PC-9 (cell line): ENCODE measurements around the gene WDR26. TPM values are rescaled to one million over a fixed set of nuclear protein-coding genes. Genes with fewer than 3 reads are reported as not detected.
"Not testable (repeated sequence)": the region's sequence is repeated elsewhere in the genome, so short reads cannot be mapped to it uniquely, and the experiment has no call there.

Experiments
- BruUV-seq: library from RNA; stranded (reverse); fragments of 400-500 nt; replicated peaks from 2 replicates; lab custom pipeline; 2021; lab: Mats Ljungman, UMichigan
- CTCF ChIA-PET: fragments of 300-600 bp; sonication (Branson Sonifier 250); formaldehyde crosslinking; loops from one replicate; lab custom pipeline; 2022; ENCODE audit warnings: antibody characterized with exemption; lab: Charles Lee
- POLR2A ChIA-PET: fragments of 300-600 bp; sonication (Branson Sonifier 250); formaldehyde crosslinking; loops from one replicate; lab custom pipeline; 2022; ENCODE audit warnings: antibody characterized with exemption; ENCODE audit not compliant: unreplicated experiment; lab: Charles Lee
- DNase-seq, 2 experiments: peaks; one replicate each; pipeline versions ENCODE4 v3.0.0 to v3.0.0-alpha.2; 2015 to 2022; ENCODE audit warnings: mixed read lengths in 1 of 2
- H2AFZ ChIP-seq: fragments of 200-600 bp; sonication (generic); 2 replicates; pipeline ENCODE4 v1.8.1; 2017; ENCODE audit warnings: antibody characterized with exemption
- H3F3A ChIP-seq: fragments of 200-600 bp; sonication (generic); 2 replicates; pipeline ENCODE4 v1.8.1; 2017; ENCODE audit warnings: antibody characterized with exemption, mild to moderate bottlenecking, low read depth; ENCODE audit not compliant: insufficient read depth
- H3K27ac ChIP-seq: fragments of 200-600 bp; sonication (generic); 2 replicates; pipeline ENCODE4 v1.6.1; 2016; ENCODE audit warnings: mixed run types
- H3K27me3 ChIP-seq: fragments of 200-600 bp; sonication (generic); 2 replicates; pipeline ENCODE4 v1.6.1; 2016; ENCODE audit warnings: low read depth, mixed run types; ENCODE audit not compliant: insufficient read depth
- H3K36me3 ChIP-seq: fragments of 200-600 bp; sonication (generic); 2 replicates; pipeline ENCODE4 v1.6.1; 2016; ENCODE audit warnings: low read depth, mixed run types
- H3K4me1 ChIP-seq: fragments of 200-600 bp; sonication (generic); replicated peaks from 2 replicates; pipeline ENCODE4 v1.6.1; 2016; ENCODE audit warnings: mixed run types; ENCODE audit not compliant: insufficient read depth
- H3K4me2 ChIP-seq: fragments of 200-600 bp; sonication (generic); 2 replicates; pipeline ENCODE4 v1.6.1; 2017; ENCODE audit warnings: mixed run types
- H3K4me3 ChIP-seq: fragments of 200-600 bp; sonication (generic); 2 replicates; pipeline ENCODE4 v1.6.1; 2016; ENCODE audit warnings: mixed run types
- H3K79me2 ChIP-seq: fragments of 200-600 bp; sonication (generic); 2 replicates; pipeline ENCODE4 v1.6.1; 2017; ENCODE audit warnings: low read depth, mixed run types
- H3K9me2 ChIP-seq: fragments of 200-600 bp; sonication (generic); 2 replicates; pipeline ENCODE4 v1.8.1; 2017; ENCODE audit warnings: mild to moderate bottlenecking; ENCODE audit not compliant: insufficient read depth
- H3K9me3 ChIP-seq: fragments of 200-600 bp; sonication (generic); 2 replicates; pipeline ENCODE4 v1.8.1; 2016; ENCODE audit warnings: low read depth; ENCODE audit not compliant: insufficient read depth
- H4K20me1 ChIP-seq: fragments of 200-600 bp; sonication (generic); 2 replicates; pipeline ENCODE4 v1.8.1; 2017; ENCODE audit not compliant: insufficient read depth
- EZH2 ChIP-seq: fragments of 200-600 bp; sonication (generic); IDR thresholded peaks from 2 replicates; pipeline ENCODE4 v1.8.0; 2017; ENCODE audit warnings: antibody characterized with exemption, low read depth
- intact Hi-C: fragments of 100-400 bp; cut with micrococcal nuclease; formaldehyde crosslinking; loops from one replicate; pipeline ENCODE4 v1.10.0; 2022; ENCODE audit not compliant: unreplicated experiment
- total RNA-seq: library from RNA; stranded (reverse); gene quantifications from 2 replicates; pipeline ENCODE4 v1.2.3, GENCODE V29; 2021
- TF ChIP-seq, protein P1 (sequence below): fragments of 200-600 bp; sonication (generic); conservative IDR thresholded peaks from 2 replicates; pipeline ENCODE4 v1.6.1; 2017; ENCODE audit warnings: mixed run types, antibody characterized with exemption, mild to moderate bottlenecking, moderate library complexity

The WDR26 gene
- total RNA-seq, 1 experiment from 2014 or later, result 88.9 TPM

DNA sequence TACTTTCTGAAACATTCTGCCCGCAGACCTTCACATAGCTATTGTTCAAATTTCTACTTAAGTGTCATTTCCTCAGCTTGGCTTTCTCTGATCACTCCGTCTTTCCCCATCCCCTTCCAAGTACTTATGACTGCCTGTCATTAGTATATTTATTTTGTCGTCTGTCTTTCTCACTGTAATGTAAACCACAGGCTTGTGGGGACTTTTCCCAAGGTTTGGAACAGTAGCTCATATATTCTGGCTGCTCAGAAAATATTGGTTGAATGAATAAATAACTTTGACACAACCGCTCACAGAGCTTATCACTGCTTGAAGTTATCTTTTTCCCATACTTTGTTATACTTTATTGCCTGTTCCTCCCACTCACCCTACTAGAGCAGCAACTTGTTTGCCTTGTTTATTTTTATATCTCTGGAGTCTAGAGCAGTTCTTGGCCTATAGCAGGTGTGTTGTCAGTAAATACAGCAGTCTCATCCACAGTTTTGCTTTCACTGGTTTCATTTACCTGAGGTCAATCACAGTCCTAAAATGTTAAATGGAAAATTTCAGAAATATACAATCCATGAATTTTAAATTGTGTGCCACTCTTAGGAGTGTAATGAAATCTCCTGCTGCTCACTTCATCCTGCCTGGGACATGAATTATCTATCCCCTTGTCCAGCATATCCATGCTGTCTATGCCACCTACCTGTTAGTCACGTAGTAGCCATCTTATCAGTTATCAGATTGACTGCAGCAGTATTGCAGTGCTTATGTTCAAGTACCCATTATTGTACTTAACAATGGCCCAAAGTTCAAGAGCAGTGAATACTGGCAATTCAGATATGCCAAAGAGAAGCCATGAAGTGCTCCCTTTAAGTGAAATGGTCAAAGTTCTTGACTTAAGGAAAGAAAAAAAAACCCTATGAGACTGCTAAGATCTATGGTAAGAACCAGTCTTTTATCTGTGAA is 80.3 kb downstream of the WDR26 start:
- ChIA-PET CTCF (no interaction called here), POLR2A (interaction anchor here (0.5 kb wide), 1 partner anchor 513 kb away, joined by 3 read pairs; no protein-coding TSS in a partner anchor)
- Histone ChIP-seq H3F3A (peaks cover 5% of the 10 kb centered on the region; the same call in 1 of the 2 replicates), H3K27ac (no peak overlapping the region), H3K4me1 (peaks cover 14% of the 10 kb centered on the region), H4K20me1 (peaks cover 4% of the 10 kb centered on the region; the same call in 1 of the 2 replicates), H3K4me2 (no peak overlapping the region), H3K9me2 (no peaks in the 10 kb centered on the region), H3K27me3 (no peaks in the 10 kb centered on the region), H3K79me2 (peaks cover 22% of the 10 kb centered on the region), H3K9me3 (no peaks in the 10 kb centered on the region), H3K36me3 (no peaks in the 10 kb centered on the region), H2AFZ (no peak overlapping the region), H3K4me3 (no peak overlapping the region)
- TF ChIP-seq, protein P1, sequence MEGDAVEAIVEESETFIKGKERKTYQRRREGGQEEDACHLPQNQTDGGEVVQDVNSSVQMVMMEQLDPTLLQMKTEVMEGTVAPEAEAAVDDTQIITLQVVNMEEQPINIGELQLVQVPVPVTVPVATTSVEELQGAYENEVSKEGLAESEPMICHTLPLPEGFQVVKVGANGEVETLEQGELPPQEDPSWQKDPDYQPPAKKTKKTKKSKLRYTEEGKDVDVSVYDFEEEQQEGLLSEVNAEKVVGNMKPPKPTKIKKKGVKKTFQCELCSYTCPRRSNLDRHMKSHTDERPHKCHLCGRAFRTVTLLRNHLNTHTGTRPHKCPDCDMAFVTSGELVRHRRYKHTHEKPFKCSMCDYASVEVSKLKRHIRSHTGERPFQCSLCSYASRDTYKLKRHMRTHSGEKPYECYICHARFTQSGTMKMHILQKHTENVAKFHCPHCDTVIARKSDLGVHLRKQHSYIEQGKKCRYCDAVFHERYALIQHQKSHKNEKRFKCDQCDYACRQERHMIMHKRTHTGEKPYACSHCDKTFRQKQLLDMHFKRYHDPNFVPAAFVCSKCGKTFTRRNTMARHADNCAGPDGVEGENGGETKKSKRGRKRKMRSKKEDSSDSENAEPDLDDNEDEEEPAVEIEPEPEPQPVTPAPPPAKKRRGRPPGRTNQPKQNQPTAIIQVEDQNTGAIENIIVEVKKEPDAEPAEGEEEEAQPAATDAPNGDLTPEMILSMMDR, result no peak
- TF ChIP-seq EZH2, result no peak
- no TSS peak for BruUV-seq
- no peak for DNase-seq
- intact Hi-C loops, result no loop called here

DNA sequence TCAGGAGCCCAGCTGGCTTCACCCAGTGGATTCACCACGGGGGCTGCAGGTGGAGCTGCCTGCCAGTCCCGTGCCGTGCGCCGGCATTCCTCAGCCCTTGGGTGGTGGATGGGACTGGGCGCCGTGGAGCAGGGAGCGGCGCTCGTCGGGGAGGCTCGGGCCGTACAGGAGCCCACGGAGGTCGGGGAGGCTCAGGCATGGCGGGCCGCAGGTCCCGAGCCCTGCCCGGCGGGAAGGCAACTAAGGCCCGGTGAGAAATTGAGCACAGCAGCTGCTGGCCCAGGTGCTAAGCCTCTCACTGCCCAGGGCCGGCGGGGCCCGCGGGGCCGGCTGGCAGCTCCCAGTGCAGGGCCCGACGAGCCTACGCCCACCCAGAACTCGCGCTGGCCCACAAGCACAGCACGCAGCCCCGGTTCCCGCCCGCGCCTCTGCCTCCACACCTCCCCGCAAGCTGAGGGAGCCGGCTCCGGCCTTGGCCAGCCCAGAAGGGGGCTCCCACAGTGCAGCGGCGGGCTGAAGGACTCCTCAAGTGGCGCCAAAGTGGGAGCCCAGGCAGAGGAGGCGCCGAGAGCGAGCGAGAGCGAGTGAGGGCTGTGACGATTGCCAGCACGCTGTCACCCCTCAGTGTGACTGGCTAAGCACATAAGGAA is 82.0 kb downstream of the WDR26 start:
- H3K4me2 ChIP-seq, intact Hi-C loops, POLR2A ChIA-PET, H3K36me3 ChIP-seq, H3K27ac ChIP-seq, H3K79me2 ChIP-seq, H3F3A ChIP-seq, H3K4me1 ChIP-seq, H4K20me1 ChIP-seq, CTCF ChIA-PET, BruUV-seq, H3K4me3 ChIP-seq, H3K9me2 ChIP-seq, H2AFZ ChIP-seq, DNase-seq, H3K27me3 ChIP-seq, H3K9me3 ChIP-seq: not testable (repeated sequence)

GRCh38 chr1:224349716-224350115 is 84.9 kb downstream of the WDR26 start:
- H4K20me1 ChIP-seq, DNase-seq, H3K9me2 ChIP-seq, H3F3A ChIP-seq, POLR2A ChIA-PET, H3K27ac ChIP-seq, H3K4me2 ChIP-seq, H3K4me1 ChIP-seq, H3K4me3 ChIP-seq, CTCF ChIA-PET, H3K36me3 ChIP-seq, H2AFZ ChIP-seq, H3K79me2 ChIP-seq, BruUV-seq, H3K27me3 ChIP-seq, H3K9me3 ChIP-seq, intact Hi-C loops: not testable (repeated sequence)

GRCh38 chr1:224348137-224348536 is 86.5 kb downstream of the WDR26 start:
- H3K79me2 ChIP-seq, result no peaks in the 10 kb centered on the region
- POLR2A ChIA-PET, result no interaction called here
- TF ChIP-seq, protein P1, result no peak
- TF ChIP-seq EZH2, result no peak
- H3K4me1 ChIP-seq, result no peaks in the 10 kb centered on the region
- no peak overlapping the region for H3K27ac ChIP-seq
- no peaks in the 10 kb centered on the region for H3K9me2 ChIP-seq
- no peak overlapping the region for H3K4me2 ChIP-seq
- no peak overlapping the region for H2AFZ ChIP-seq
- H3K9me3 ChIP-seq, result peaks cover 20% of the 10 kb centered on the region
- intact Hi-C loops, result no loop called here
- no peaks in the 10 kb centered on the region for H4K20me1 ChIP-seq
- no TSS peak for BruUV-seq
- no peaks in the 10 kb centered on the region for H3K36me3 ChIP-seq
- no peak for DNase-seq
- no peak overlapping the region for H3K4me3 ChIP-seq
- no peaks in the 10 kb centered on the region for H3K27me3 ChIP-seq
- no peaks in the 10 kb centered on the region for H3F3A ChIP-seq
- CTCF ChIA-PET, result no interaction called here
